Measurements from ENCODE around the gene FCRL5. TPM values are rescaled to one million over a fixed set of nuclear protein-coding genes. Genes with fewer than 3 reads are reported as not detected.
"Not testable (repeated sequence)": the region's sequence is repeated elsewhere in the genome, so short reads cannot be mapped to it uniquely, and the experiment has no call there.

The FCRL5 gene
- total RNA-seq, 4 donors from 2014 or later = not detected

GRCh38 chr1:157487504-157487903, 64.8 kb downstream of the FCRL5 start:
- H3K4me1 ChIP-seq = no peaks in the 10 kb centered on the region
- peaks cover 3% of the 10 kb centered on the region for H3K27me3 ChIP-seq
- no peak overlapping the region for H3K27ac ChIP-seq
- no peak overlapping the region for H3K4me3 ChIP-seq
- WGBS = 72% methylated on average over 1 of the region's 1 CpG
- no peaks in the 10 kb centered on the region for H3K9me3 ChIP-seq
- no peak for TF ChIP-seq POLR2AphosphoS5 (IDR thresholded peaks at IDR 0.05)
- TF ChIP-seq POLR2A (IDR thresholded peaks at IDR 0.05) = no peak
- no peak for TF ChIP-seq EP300 (IDR thresholded peaks at IDR 0.05)
- TF ChIP-seq, protein P1, sequence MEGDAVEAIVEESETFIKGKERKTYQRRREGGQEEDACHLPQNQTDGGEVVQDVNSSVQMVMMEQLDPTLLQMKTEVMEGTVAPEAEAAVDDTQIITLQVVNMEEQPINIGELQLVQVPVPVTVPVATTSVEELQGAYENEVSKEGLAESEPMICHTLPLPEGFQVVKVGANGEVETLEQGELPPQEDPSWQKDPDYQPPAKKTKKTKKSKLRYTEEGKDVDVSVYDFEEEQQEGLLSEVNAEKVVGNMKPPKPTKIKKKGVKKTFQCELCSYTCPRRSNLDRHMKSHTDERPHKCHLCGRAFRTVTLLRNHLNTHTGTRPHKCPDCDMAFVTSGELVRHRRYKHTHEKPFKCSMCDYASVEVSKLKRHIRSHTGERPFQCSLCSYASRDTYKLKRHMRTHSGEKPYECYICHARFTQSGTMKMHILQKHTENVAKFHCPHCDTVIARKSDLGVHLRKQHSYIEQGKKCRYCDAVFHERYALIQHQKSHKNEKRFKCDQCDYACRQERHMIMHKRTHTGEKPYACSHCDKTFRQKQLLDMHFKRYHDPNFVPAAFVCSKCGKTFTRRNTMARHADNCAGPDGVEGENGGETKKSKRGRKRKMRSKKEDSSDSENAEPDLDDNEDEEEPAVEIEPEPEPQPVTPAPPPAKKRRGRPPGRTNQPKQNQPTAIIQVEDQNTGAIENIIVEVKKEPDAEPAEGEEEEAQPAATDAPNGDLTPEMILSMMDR (IDR thresholded peaks at IDR 0.05) = no peak
- no peak for DNase-seq (ENCODE audit: low spot score in 2 of 2)
- no peaks in the 10 kb centered on the region for H3K36me3 ChIP-seq

DNA sequence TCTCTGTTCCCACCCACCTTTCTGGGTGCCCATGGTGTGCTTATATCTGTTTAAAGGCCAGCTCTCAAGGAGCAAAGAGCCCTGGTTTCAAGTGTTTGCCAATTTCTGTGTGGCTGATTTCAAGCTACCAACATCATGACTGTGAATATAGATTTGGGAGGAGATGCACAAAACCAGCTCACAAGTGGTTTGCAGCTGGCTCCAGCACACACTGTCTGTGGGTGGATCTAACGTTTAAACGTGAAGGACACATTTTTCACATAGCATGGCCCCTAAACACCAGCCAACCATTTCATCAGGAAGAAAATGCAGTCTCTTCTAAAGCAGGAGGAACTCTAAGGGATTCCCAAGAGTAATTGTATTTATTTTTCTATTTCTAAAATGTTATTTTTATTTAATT, 65.2 kb downstream of the FCRL5 start:
- Histone ChIP-seq H3K27me3 (peaks cover 3% of the 10 kb centered on the region), H3K4me1 (no peaks in the 10 kb centered on the region), H3K36me3 (no peaks in the 10 kb centered on the region), H3K4me3 (no peak overlapping the region), H3K9me3 (no peaks in the 10 kb centered on the region), H3K27ac (no peak overlapping the region)
- TF ChIP-seq POLR2A (IDR thresholded peaks at IDR 0.05) = no peak
- TF ChIP-seq, protein P1 (IDR thresholded peaks at IDR 0.05) = no peak
- 21% methylated on average over 2 of the region's 2 CpGs for WGBS
- no peak for DNase-seq (ENCODE audit: low spot score in 2 of 2)

DNA sequence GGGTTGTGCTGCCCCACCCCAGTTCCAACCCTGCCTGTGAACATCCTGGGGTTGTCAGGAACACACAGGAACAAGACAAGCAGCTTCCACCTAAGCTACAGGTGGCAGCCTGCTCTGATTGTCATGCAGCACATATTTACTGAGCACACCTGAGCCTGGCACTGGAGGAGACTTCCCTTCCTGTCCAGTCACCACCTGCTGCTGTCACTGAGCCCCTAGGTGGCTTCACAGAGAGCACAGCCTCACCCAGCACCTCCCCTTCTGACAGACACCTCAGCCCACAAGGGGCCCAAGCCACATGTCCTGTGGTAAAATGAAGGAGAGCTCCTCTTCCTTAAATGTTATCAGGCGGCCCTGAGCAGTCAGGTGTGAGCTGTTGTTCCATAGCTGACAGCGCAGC, 65.9 kb downstream of the FCRL5 start:
- 95% methylated on average over 2 of the region's 2 CpGs for WGBS
- not testable (repeated sequence) for DNase-seq (ENCODE audit: low spot score in 2 of 2); H3K36me3 ChIP-seq; H3K9me3 ChIP-seq; H3K27ac ChIP-seq; H3K4me3 ChIP-seq; H3K27me3 ChIP-seq; H3K4me1 ChIP-seq

DNA sequence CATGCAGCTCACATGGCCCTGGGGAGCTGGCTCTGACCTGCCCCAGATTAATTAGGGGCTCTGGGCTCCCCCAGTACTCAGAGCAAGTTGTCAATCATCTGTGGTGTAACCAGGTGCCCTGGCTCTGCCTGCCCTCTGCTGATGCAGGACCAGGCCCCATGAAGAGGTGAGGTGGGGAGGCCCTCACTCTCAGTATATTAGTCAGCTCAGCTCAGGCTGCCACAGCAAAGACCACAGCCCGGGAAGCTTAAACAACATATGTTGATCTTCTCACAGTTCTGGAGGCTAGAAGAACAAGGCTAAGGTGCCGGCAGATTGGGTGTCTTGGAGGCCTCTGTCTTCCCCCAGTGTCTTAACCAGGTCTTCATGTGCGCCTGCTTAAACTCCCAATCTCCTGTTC, 66.5 kb downstream of the FCRL5 start:
- no peaks in the 10 kb centered on the region for H3K36me3 ChIP-seq
- no peaks in the 10 kb centered on the region for H3K4me1 ChIP-seq
- no peak overlapping the region for H3K4me3 ChIP-seq
- TF ChIP-seq POLR2A (IDR thresholded peaks at IDR 0.05) = no peak
- TF ChIP-seq POLR2AphosphoS5 (IDR thresholded peaks at IDR 0.05) = no peak
- TF ChIP-seq EP300 (IDR thresholded peaks at IDR 0.05) = no peak
- TF ChIP-seq, protein P1 (IDR thresholded peaks at IDR 0.05) = no peak
- no peak overlapping the region for H3K27ac ChIP-seq
- WGBS = 97% methylated on average over 3 of the region's 3 CpGs
- no peaks in the 10 kb centered on the region for H3K27me3 ChIP-seq
- no peaks in the 10 kb centered on the region for H3K9me3 ChIP-seq
- no peak for DNase-seq (ENCODE audit: low spot score in 2 of 2)

GRCh38 chr1:157484573-157484972, 67.7 kb downstream of the FCRL5 start:
- no peaks in the 10 kb centered on the region for H3K9me3 ChIP-seq
- TF ChIP-seq, protein P1 (IDR thresholded peaks at IDR 0.05) = no peak
- TF ChIP-seq POLR2A (IDR thresholded peaks at IDR 0.05) = no peak
- no peak for TF ChIP-seq POLR2AphosphoS5 (IDR thresholded peaks at IDR 0.05)
- no peak for TF ChIP-seq EP300 (IDR thresholded peaks at IDR 0.05)
- H3K36me3 ChIP-seq = no peaks in the 10 kb centered on the region
- DNase-seq (ENCODE audit: low spot score in 2 of 2) = no peak
- no peaks in the 10 kb centered on the region for H3K27me3 ChIP-seq
- no peak overlapping the region for H3K4me3 ChIP-seq
- no peaks in the 10 kb centered on the region for H3K4me1 ChIP-seq
- no peak overlapping the region for H3K27ac ChIP-seq

DNA sequence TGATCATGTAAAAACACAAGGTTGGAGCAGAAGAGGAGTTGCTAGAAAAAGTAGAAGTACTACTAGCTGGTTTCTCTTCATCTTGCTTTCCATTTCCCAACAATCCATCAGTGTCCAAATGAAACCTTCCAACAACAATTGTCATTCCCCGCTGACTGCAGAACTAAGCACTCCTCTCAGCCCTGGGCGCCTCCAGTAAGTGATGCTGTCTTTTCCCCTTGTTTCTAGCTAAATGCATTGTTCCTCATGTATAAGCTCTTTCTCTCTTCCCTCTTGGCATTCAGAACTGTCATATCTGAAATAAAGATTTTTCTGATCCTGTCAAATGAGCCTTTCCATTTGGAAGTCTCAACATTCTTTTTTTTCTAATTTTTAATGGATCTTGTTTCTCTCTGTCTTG, 68.7 kb downstream of the FCRL5 start:
- Histone ChIP-seq H3K4me1 (no peaks in the 10 kb centered on the region), H3K27ac (no peak overlapping the region), H3K4me3 (no peak overlapping the region), H3K9me3 (no peaks in the 10 kb centered on the region), H3K36me3 (no peaks in the 10 kb centered on the region), H3K27me3 (no peaks in the 10 kb centered on the region)
- WGBS = 93% methylated on average over 2 of the region's 2 CpGs
- TF ChIP-seq EP300 (IDR thresholded peaks at IDR 0.05) = no peak
- TF ChIP-seq, protein P1 (IDR thresholded peaks at IDR 0.05) = no peak
- TF ChIP-seq POLR2A (IDR thresholded peaks at IDR 0.05) = no peak
- TF ChIP-seq POLR2AphosphoS5 (IDR thresholded peaks at IDR 0.05) = no peak
- DNase-seq (ENCODE audit: low spot score in 2 of 2) = no peak
